Mammary epithelial cell (primary cell): ENCODE measurements around the gene RTN4.

ENCODE experiments used
- EZH2 ChIP-seq: IDR thresholded peaks from 2 replicates; pipeline ENCODE4 v1.6.1; 2012; ENCODE audit warnings: low read length, inconsistent platforms, borderline replicate concordance
- TF ChIP-seq, protein P1 (sequence below), 2 donors: IDR thresholded peaks in 1 of 2; conservative IDR thresholded peaks in 1 of 2; 2 replicates each; pipeline ENCODE4 v1.5.1; 2011 to 2012; ENCODE audit warnings: inconsistent platforms in 2 of 2, low read length in 2 of 2, mild to moderate bottlenecking in 2 of 2, control low read depth in 1 of 2, low read depth in 1 of 2; ENCODE audit not compliant: insufficient read depth in 1 of 2; ENCODE audit errors: extremely low read depth in 1 of 2

GRCh38 chr2:55027226-55027625 is 23.0 kb downstream of the RTN4 start:
- TF ChIP-seq, protein P1, sequence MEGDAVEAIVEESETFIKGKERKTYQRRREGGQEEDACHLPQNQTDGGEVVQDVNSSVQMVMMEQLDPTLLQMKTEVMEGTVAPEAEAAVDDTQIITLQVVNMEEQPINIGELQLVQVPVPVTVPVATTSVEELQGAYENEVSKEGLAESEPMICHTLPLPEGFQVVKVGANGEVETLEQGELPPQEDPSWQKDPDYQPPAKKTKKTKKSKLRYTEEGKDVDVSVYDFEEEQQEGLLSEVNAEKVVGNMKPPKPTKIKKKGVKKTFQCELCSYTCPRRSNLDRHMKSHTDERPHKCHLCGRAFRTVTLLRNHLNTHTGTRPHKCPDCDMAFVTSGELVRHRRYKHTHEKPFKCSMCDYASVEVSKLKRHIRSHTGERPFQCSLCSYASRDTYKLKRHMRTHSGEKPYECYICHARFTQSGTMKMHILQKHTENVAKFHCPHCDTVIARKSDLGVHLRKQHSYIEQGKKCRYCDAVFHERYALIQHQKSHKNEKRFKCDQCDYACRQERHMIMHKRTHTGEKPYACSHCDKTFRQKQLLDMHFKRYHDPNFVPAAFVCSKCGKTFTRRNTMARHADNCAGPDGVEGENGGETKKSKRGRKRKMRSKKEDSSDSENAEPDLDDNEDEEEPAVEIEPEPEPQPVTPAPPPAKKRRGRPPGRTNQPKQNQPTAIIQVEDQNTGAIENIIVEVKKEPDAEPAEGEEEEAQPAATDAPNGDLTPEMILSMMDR (conservative IDR thresholded peaks at IDR 0.05 in 1 of 2, IDR thresholded peaks at IDR 0.05 in 1 of 2; ENCODE audit: extremely low read depth in 1 of 2, insufficient read depth in 1 of 2, low read depth in 1 of 2, low read length in 2 of 2), result no peak
- TF ChIP-seq EZH2, result no peak
